ENCODE data around the gene ZNF41.

ZNF41 gene

GRCh38 chrX:47413179-47413594 is 69.8 kb downstream of the ZNF41 start:
- DNase-seq (ENCODE audit: extremely low read depth in 1 of 2, low read depth in 1 of 2), result no peak
